T47D (cell line): Measurements from ENCODE around the gene TOR1A.
"Not testable (repeated sequence)": the region's sequence is repeated elsewhere in the genome, so short reads cannot be mapped to it uniquely, and the experiment has no call there.

Experiments
- DNase-seq, 2 experiments: peaks; one replicate each; pipeline versions ENCODE4 v3.0.0 to v3.0.0-alpha.2; 2011 to 2012; ENCODE audit warnings: low read depth in 1 of 2, low spot score in 1 of 2
- JUND ChIP-seq: IDR thresholded peaks from 2 replicates; pipeline ENCODE4 v1.6.1; 2012; ENCODE audit warnings: low read depth
- in situ Hi-C: cut with HindIII; loops from 2 replicates; pipeline ENCODE4 v1.10.0; 2016; ENCODE audit warnings: low sequenced_read_pairs, low pct_unique_long_range_greater_than_20kb

The TOR1A gene

GRCh38 chr9:129781131-129781530, 42.8 kb downstream of the TOR1A start:
- no peak for TF ChIP-seq JUND
- in situ Hi-C loops: no loop called here
- DNase-seq: no peak

- DNase-seq: no peak
- in situ Hi-C loops: no loop called here
Observed at GRCh38 chr9:129779560-129780190, 44.3 kb downstream of the TOR1A start.

GRCh38 chr9:129778469-129778868, 45.5 kb downstream of the TOR1A start:
- in situ Hi-C loops: no loop called here
- no peak for TF ChIP-seq JUND
- no peak for DNase-seq

More at GRCh38 chr9:129779560-129780190, 44.3 kb downstream of the TOR1A start:
- TF ChIP-seq JUND: no peak

- DNase-seq: no peak
- no peak for TF ChIP-seq JUND
- in situ Hi-C loops: no loop called here
Observed at GRCh38 chr9:129777769-129778130, 46.2 kb downstream of the TOR1A start.

- TF ChIP-seq JUND: no peak
- DNase-seq: peak; percentile 87 to 90
- in situ Hi-C loops: no loop called here
Observed at GRCh38 chr9:129776938-129777768, 46.8 kb downstream of the TOR1A start.

GRCh38 chr9:129776566-129776937, 47.4 kb downstream of the TOR1A start:
- in situ Hi-C loops: no loop called here
- TF ChIP-seq JUND: no peak
- no peak for DNase-seq

- in situ Hi-C loops, DNase-seq: not testable (repeated sequence)
Observed at GRCh38 chr9:129776096-129776495, 47.8 kb downstream of the TOR1A start.

- peak in 1 of 2 experiments; percentile 37 for DNase-seq
- TF ChIP-seq JUND: no peak
- in situ Hi-C loops: no loop called here
Observed at GRCh38 chr9:129775448-129775798, 48.5 kb downstream of the TOR1A start.

GRCh38 chr9:129774791-129775447, 49.0 kb downstream of the TOR1A start:
- no peak for TF ChIP-seq JUND
- in situ Hi-C loops: no loop called here
- no peak for DNase-seq

GRCh38 chr9:129773262-129774048, 50.5 kb downstream of the TOR1A start:
- peak in 1 of 2 experiments; percentile 87 for DNase-seq
- in situ Hi-C loops: no loop called here
- no peak for TF ChIP-seq JUND

- in situ Hi-C loops: no loop called here
- TF ChIP-seq JUND: no peak
- no peak for DNase-seq
Observed at GRCh38 chr9:129770741-129771140, 53.2 kb downstream of the TOR1A start.

GRCh38 chr9:129769669-129770068, 54.3 kb downstream of the TOR1A start:
- in situ Hi-C loops: no loop called here
- no peak for DNase-seq
- TF ChIP-seq JUND: no peak
